GM21825 (cell line): ENCODE data around the gene NSUN2.

Experiments used
- ATAC-seq: cut with Tn5 transposase; IDR thresholded peaks from one replicate; pipeline ENCODE4 v1.9.1; 2021; ENCODE audit warnings: mild to moderate bottlenecking, moderate library complexity; ENCODE audit not compliant: unreplicated experiment

Gene NSUN2

DNA sequence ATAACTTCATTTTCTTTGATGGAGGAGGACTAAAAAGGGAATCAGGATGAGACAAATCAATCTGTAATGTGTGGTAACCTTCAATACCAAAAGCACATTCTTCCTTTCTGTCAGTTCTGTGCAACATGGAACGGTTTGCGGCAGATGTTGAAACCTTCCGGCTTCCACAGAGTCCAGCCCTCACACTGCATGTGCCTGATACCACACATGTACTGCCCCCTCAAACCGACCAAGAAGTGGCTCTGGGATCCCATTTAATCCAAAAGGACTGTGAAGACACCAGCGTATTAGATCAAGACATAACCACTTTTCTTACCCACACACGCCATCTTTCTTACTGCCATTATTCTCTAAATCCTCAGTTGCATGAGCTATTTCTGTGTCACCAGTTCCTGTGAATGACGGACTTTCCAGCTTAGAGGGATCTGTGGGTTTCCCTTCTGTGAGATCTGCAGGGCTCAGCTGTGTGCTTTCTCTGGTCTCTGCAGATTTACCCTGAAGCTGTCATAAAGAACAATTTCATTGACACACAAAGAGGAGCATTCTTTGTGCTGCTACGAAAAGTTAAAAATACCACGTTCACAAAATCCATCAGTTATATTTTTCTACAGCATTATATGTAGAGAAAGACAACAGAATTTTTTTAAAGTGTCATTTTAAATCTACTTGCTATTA, 25.8 kb downstream of the NSUN2 start:
- no peak for ATAC-seq

DNA sequence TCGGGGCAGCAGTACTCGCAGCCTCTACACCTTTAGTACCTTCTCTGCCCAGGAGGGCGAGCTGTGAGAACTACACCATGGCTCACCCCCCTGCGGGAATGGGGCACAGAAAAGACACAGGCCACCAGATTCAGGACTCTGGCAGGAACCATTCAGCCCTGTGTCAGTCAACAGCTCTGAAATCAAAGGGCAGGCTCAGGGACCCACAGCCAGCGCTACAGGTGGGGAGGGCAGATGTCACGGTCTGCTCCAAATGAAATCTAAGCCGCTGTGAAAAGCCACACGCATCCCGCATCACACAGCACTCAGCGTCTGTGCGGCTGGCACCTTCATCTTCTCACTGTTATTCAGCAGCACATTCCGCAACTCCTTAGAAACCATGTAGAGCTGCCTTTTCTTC, 27.9 kb downstream of the NSUN2 start:
- ATAC-seq, result no peak

DNA sequence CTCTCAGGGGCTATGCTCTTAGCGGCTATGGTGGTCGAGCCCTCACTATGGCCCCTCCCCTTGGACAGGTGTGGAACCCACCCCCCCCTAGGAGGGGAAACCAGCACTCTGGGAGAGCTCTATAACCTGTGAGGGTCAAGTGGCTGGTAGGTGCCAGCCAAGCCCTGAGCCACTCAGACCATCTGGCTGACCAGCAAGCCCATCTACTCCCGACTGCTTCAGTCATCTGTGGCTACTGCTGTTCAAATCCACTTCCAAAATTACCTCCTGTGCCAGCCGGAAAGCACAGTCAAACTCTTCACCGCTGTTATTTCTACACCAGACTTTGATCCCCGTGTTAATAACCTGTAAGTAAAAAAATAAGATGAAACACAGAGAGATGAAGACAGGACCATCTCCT, 28.5 kb downstream of the NSUN2 start:
- no peak for ATAC-seq

DNA sequence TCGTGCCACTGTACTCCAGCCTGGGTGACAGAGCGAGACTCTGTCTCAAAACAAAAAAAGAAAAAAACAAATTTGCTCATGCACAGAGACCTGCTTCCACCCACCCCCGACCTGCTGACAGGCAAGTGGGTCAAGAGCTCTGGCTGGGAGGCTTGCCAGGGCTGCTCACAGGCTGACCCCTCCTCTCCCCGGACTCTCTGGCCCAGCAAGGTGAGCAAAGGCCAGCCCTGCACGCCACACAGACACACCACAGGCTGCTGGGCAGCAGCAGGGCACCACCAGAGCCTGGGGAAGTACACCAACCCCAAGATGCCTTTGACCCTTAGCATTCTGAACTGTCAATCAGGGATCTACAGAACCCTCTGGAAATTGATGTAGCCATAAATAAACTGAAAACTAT, 29.2 kb downstream of the NSUN2 start:
- no peak for ATAC-seq

DNA sequence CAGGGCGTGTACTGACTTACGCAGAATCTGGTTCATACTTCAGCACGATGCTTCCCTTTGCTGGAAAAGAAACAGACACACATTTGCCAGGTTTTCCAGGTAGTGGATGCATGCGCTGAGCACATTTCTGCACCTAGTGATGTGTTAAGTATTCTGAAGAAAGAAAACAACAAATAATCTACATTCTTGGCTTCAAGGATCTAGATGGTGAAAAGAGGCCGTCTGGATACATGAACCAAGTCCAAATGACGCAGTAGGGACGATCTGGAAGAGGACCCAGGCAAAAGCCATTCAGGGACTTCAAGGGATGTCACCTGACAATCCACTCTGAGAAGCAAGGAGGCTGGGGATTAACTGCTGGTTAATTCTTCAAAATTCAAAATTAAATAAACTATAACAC, 30.4 kb downstream of the NSUN2 start:
- no peak for ATAC-seq

DNA sequence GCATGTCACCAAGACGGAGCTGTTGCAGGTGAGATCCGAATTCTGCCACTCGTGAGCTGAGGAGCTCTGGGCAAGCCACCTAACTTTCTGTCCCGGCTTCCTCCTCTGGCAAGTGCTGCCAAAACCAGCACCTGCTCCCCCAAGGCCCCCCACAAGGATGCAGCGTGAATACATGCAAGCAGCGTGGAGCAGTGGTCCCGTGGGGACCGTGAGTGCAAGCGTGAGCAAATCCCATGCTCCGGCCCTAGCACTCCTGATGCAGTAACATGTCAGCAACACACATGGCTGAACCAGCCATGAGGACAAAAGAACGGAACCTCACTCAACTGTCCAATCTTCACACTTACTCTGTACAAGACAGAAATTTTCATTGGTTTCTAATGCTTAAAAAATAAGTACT, 31.0 kb downstream of the NSUN2 start:
- ATAC-seq, result no peak

DNA sequence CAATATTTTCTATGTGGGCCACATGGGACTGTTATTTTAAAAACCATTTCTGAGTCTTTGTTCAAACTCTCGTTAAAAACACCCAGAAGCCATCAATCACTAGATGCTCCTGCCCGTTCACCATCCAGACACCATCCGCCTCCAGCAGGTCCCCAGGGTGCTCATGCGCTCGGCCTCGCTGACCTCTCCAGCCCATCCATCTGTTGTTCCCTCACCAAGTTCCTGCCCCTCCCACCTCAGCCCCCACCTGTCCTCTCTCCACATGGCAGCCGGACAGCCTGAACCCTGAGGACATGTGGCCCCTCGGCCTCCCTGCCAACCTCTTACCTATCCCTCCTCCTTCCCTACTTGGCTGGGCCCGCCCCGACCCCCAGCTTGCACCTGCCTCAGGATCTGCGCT, 31.6 kb downstream of the NSUN2 start:
- no peak for ATAC-seq

DNA sequence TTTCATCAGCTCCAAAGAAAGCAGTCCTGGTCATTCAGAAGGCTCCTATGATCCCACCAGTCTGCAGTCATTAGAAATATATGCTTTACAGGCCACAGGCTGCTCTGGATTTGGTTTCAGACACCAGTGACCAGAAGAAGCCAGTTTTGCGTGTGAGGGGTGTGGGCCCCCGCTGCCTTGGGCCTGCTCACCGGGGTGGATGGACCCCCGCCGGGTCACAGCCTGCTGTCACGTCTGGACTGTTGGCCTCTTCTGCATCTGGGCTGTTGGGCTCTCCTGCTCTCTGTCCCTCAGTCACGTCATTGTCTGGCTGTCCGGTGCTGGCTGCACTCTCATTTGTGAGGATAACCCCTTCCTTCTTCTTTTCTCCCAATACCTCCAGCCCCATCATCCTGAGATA, 33.1 kb downstream of the NSUN2 start:
- no peak for ATAC-seq

DNA sequence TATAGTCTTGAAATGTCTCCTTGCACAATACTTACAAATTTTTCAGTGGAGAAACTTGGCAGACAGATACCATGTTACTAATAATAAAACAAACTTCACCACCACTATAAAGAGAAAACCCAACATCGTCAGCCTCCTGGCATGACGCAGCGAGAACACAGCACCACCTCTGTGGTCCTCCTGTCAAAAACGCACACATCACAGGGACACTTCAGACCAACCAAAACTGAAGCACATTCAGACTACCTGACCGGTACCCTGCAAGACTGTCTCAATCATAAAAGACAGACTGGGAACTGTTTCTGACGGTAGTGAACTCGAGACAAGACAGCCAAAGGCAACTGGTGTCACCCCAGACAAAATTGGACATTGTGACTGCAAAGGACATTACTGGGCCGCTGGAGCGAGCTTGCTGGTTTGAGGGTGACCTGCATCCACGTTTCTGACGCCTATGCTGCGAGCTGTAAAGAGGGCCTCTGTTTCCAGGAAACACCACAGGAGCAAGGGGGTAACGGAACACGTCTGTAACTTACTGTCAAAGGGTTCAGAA, 34.4 kb downstream of the NSUN2 start:
- no peak for ATAC-seq

DNA sequence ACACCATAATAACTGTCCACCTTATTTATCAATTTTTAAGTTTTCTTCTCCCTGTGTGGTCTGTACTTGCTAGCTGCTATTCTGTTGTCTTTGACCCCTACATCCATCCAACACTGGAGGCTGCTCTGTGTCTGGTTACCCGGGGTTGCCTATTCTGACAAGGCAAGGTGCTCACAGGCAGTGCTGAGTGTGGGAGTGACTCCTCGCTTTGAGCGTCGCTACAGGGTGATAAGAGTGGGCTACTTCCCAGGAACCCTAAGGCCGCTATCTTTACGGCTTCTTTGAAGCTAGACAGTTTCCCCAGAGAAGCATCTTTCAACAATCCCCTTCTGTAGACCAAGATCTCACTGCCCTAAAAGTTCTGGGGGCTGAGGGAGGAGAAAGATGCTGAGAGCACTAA, 35.3 kb downstream of the NSUN2 start:
- no peak for ATAC-seq

DNA sequence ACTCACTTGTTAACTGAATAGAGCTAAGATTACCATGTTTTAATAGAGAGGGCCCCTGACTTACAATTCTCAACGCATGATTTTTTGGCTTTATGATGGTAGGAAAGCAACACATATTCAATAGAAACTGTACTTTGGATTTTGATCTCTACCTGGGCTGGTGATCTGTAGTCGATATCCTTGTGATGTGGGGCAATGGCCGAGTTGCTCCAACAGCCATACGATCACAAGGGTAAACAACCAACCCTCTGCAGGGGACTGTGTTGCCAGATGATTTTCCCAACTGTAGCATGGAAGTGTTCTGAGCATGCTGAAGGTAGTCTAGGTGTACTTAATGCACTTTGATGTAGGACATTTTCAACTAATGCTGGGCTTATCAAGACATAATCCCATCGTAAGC, 36.5 kb downstream of the NSUN2 start:
- ATAC-seq, result no peak

DNA sequence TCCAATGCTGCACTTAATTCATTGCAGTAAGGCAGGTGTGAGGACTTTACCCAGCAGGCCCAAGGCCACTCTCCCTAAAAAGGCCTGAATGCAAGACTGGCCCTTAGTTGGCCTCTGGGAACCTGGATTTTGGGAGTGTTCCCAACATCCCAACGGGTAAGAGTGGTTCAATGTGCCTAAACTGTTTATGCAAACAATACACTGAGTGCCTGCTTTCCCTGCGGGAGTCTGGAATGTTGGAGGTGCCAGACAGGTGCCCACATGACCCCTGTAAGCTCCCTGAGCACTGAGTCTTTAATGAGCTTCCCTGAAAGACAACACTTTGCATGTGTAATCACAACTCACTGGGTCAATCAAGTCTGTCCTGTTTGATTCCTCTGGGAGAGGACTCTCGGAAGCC, 37.4 kb downstream of the NSUN2 start:
- no peak for ATAC-seq

DNA sequence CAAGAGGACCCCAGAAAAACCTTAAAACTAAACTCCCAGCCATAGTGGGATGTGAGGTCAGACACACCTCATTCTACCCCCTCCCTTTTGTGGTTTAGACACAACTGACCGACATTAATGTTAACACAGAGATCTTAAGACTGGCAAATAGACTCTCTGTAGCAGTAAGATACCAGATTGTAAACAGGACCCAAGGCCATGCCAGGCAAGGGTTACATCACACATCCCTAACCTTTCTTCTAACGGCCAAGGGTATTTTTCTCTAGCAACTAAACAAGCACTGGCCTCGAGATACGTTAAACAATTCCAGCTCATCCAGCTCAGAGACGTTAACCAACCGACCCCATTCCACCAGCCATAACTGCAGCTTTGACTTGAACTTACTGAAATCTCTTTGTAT, 38.8 kb downstream of the NSUN2 start:
- ATAC-seq, result no peak

DNA sequence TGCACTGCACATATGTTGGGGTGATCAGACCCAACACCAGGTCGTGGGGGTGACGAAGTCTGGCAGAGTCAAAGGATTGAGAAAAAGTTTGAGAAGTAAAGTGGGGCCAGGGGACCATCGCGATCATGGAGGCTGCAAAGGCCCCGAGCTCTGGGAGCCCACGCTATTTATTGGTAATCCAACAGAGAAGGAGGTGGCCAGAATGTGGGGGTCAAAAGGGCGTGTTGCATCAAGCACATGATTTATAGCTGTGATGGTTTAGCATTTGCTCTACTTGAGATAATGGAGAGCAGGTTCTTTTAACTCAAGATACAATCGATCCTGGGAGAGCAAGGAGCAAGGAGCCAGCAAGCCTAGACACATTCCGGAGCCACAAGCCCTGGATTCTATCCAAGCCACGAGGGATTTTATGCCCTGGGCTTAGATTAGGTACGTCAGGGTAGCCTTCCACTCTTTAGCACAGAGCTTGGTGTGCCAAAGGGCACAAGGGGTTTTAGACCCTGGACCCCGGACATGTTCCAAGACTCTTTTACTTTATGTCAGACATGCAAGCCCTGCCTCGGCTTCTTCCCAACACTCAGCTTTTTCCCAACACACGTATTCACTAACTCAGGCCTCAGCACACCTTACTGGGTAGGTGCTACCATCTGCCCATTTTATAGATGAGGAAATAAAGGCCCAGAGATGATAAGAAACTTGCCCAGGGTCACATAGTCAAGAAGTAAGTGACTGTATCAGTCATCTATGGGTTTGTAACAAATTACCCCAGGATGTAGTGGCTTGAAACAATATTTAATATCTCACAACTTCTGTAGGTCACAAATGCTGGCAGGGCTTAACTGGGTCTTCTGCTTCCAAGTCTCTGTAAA, 39.5 kb downstream of the NSUN2 start:
- no peak for ATAC-seq

DNA sequence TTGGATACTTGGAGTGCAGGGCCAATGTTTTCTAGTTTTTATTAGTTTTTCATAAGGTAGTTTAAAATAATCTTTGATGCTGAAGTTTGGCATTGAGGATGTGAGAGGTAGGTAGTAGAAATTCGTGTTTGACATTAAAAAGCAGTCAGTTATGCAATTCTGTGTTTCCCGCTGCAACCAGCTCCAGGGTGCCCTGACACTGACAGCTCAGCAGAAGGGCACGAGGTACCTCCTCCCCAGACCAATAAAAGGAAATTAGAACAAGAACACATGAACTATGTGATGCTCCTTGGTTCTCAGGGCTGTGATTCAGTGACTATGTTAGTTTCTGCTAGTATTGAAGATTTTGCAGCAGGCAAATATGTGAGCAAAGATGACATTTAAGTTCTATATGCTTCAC, 40.2 kb downstream of the NSUN2 start:
- no peak for ATAC-seq

DNA sequence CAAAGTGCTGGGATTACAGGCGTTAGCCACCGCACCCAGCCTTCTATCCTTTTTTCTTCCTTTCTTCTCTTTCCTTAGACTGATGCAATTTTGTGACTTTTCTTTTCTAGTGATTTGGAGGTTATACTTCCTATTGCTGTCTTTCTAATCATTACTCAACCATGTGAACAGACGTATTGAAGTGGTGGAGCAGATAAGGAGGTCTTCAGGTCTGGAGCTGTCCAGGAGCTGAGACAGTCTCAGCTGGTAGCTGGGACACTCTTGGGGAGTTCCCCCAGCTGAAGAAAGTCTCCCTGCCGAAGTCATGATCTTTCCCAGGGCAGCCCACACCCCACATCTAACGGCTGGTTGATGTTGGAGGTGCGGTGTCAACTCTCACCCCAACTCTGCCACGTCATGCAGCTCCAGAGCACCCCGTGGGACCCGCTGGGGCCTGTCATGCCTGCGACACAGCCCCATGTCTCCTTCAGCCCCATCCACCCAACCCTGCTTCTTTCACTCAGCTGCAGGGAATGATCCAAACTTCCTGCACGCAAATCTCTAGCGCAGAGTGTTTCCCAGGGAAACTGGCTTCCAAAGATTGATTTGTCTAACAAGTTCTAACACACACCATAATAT, 41.1 kb downstream of the NSUN2 start:
- no peak for ATAC-seq

DNA sequence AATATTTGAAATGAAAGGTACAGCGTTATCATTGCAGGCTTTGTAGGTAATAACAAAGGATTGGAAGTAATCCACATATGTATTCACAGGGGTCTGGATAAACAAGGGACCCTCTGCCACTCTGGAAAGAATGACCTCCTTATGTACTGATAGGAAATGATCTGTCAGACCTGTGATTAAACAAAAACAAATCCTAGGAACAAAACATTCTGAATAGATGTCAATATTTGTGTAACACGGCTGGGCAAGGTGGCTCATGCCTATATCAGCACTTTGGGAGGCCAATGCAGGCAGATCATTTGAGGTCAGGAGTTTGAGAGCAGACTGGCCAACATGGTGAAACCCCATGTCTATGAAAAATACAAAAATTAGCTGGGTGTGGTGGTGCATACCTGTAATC, 42.3 kb downstream of the NSUN2 start:
- no peak for ATAC-seq

DNA sequence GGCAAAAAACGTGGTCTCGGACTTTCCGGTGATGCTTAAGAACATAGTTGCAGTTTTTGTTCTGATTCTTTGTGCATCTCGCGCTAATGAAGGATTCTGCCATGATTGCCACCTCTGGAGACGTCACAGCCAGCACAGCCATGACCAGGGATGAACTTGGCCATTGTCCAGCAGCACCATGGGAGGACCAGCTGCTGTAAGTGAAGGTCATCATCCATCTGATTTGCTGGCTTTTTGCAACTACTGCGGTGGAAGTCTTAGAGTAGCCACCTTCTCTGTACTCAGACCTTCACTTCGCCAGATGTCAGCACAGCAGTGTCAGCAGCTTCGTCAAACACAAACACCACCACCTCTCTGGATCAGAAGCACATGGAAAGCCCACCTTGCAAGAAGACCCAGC, 45.7 kb downstream of the NSUN2 start:
- no peak for ATAC-seq

DNA sequence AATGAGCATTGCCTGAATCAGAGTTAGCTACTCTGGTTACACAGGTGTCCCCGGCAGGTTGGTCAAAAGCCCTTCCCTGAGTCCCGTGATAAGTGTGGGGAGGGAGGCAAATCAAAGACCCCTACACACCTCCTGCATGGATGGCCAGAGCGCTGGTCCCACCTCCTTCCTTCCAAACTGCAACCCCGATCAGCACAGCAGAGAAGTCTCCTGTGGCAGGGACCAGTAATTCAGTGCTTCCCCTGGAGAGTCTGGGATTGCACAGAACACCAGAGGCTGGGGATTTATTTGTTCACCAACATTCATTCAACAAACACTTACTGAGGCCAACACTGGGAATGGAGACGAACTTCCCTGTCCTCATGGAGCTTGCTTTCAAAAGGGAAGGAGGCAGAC, 46.2 kb downstream of the NSUN2 start:
- ATAC-seq, result no peak

DNA sequence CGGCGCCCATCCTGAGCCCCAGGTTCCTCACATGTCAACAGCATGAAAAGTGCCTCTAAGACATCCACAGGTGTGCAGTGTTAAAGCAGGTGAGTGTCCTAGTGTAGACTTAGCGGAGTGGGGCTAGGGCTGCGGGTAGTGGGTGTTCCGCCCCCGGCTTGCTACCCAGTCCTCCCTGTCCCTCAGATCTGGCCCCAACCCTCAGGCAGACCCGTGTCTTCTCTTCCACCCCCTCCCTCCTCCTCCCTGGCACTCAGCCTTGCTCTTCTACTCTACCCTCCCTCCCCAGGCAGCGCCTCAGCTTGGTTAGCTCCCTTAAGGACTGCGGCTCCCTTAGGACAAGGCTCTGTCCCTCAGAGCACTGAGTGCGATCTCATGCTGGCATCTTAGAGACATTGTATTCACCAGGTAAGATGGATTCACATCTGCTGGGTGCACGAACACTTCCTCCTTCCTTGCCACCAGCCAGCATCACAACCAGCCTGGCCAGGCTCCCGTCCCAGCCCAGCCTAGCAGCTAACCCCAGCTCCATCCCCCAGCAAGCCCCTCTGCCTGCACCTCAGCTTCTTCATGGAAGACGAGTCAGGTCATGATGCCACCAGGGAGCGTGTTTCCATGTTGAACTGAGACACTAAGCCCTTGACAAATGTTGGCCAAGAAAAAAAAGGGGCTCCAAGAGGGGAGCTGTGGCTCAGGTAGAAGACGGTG, 46.8 kb downstream of the NSUN2 start:
- ATAC-seq, result no peak

DNA sequence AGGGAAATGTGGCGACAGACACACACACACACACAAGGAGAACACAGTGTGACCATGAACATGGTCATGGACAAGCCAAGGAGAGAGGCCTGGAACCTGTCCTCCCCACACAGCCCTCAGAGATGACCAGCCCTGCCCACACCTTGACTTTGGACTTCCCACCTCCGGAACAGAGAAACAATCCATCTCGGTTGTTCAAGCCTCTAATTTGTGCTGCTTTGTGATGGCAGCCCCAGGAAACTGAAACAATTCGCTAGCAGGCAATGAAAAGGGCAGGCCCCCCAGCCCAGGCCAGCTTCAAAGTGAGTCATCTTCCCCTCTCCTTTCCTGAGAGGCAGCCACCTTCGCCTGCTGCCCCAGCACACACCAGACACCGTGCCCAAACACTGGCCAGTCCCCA, 47.7 kb downstream of the NSUN2 start:
- ATAC-seq, result no peak
